Panc1 (cell line): Measurements from ENCODE around the gene EDDM13. TPM values are rescaled to one million over a fixed set of nuclear protein-coding genes. Genes with fewer than 3 reads are reported as not detected.
"Not testable (repeated sequence)": the region's sequence is repeated elsewhere in the genome, so short reads cannot be mapped to it uniquely, and the experiment has no call there.

ENCODE experiments used
- ATAC-seq: fragments of 200-7000 bp; cut with Tn5 transposase; 2 replicates; pipeline ENCODE4 v1.9.1; 2020; ENCODE audit warnings: mild to moderate bottlenecking, moderate library complexity
- BruUV-seq: library from RNA; stranded (reverse); fragments of 400-500 nt; replicated peaks from 2 replicates; lab custom pipeline; 2021; lab: Mats Ljungman, UMichigan
- CTCF ChIA-PET: fragments of 300-600 bp; sonication (Branson Sonifier 250); formaldehyde crosslinking; loops from one replicate; lab custom pipeline; 2022; ENCODE audit warnings: antibody characterized with exemption; lab: Charles Lee
- POLR2A ChIA-PET: fragments of 300-600 bp; sonication (Branson Sonifier 250); formaldehyde crosslinking; loops from one replicate; lab custom pipeline; 2022; ENCODE audit warnings: antibody characterized with exemption; lab: Charles Lee
- DNase-seq: peaks from one replicate; pipeline ENCODE4 v3.0.0-alpha.2; 2010; ENCODE audit warnings: low read depth, low spot score
- H3K27ac ChIP-seq: 2 replicates; pipeline ENCODE4 v1.5.1; 2011; ENCODE audit warnings: mild to moderate bottlenecking, low read length, inconsistent platforms
- H3K27me3 ChIP-seq: fragments of 200-500 bp; sonication (Bioruptor generic); 2 replicates; pipeline ENCODE4 v1.6.0; 2014; ENCODE audit warnings: low read length, inconsistent platforms; ENCODE audit not compliant: control insufficient read depth, insufficient read depth
- H3K36me3 ChIP-seq: fragments of 200-500 bp; sonication (Bioruptor generic); 2 replicates; pipeline ENCODE4 v1.5.1; 2014; ENCODE audit warnings: inconsistent platforms, mild to moderate bottlenecking, low read length, moderate library complexity; ENCODE audit not compliant: control insufficient read depth, insufficient read depth
- H3K4me1 ChIP-seq: 2 replicates; pipeline ENCODE4 v1.5.1; 2011; ENCODE audit warnings: inconsistent platforms, mild to moderate bottlenecking, low read length, moderate library complexity; ENCODE audit not compliant: control insufficient read depth, insufficient read depth
- H3K4me3 ChIP-seq, 2 experiments: 2 replicates each; pipeline ENCODE4 v1.5.1; 2011 to 2012; ENCODE audit warnings: low read depth in 2 of 2, low read length in 2 of 2, mild to moderate bottlenecking in 2 of 2, inconsistent platforms in 1 of 2, moderate library complexity in 1 of 2
- H3K9me3 ChIP-seq: fragments of 200-500 bp; sonication (Bioruptor generic); 2 replicates; pipeline ENCODE4 v1.5.1; 2014; ENCODE audit warnings: low read depth, mild to moderate bottlenecking, inconsistent platforms, low read length, moderate library complexity; ENCODE audit not compliant: control insufficient read depth, insufficient read depth
- CTCF ChIP-seq: fragments of 450-650 bp; IDR thresholded peaks from 2 replicates; pipeline ENCODE4 v1.5.1; 2017; ENCODE audit warnings: mild to moderate bottlenecking
- REST ChIP-seq, 2 experiments: IDR thresholded peaks; 2 replicates each; pipeline ENCODE4 v1.6.1; 2011 to 2012; ENCODE audit warnings: low read depth in 2 of 2, control low read depth in 1 of 2, low read length in 1 of 2, mild to moderate bottlenecking in 1 of 2, moderate library complexity in 1 of 2; ENCODE audit not compliant: insufficient read depth in 1 of 2
- TCF7L2 ChIP-seq: IDR thresholded peaks from 2 replicates; pipeline ENCODE4 v1.6.1; 2011; ENCODE audit warnings: mild to moderate bottlenecking, low read depth, low read length, inconsistent platforms
- in situ Hi-C: cut with HindIII; loops from 2 replicates; pipeline ENCODE4 v1.10.0; 2016; ENCODE audit warnings: low sequenced_read_pairs, low pct_unique_long_range_greater_than_20kb
- intact Hi-C: fragments of 100-400 bp; cut with micrococcal nuclease; formaldehyde crosslinking; loops from one replicate; pipeline ENCODE4 v1.10.0; 2022; ENCODE audit not compliant: unreplicated experiment
- total RNA-seq: library from RNA; stranded (reverse); gene quantifications from one replicate; pipeline ENCODE4 v1.2.1, GENCODE V29; 2021; ENCODE audit not compliant: unreplicated experiment

The EDDM13 gene
- total RNA-seq, 1 experiment from 2014 or later, result not detected

DNA sequence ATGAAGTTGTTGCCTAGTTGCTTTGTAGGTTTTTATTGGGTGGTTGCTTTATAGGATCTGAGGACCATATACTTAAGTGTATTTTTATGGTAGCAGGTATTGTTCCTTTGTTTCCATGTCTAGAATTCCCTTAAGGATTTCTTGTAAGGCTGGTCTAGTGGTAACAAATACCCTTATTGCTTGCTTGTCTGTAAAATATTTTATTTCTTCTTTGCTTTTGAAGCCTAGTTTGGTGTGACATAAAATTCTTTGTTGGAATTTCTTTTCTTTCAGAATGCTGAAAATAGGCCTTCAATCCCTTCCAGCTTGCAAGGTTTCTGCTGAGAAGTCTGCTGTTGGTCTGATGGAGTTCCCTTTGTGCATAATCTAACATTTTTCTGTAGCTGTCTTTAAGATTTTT is 60.1 kb downstream of the EDDM13 start:
- DNase-seq (no peak), ATAC-seq (no peak)
- Histone ChIP-seq H3K36me3 (no peaks in the 10 kb centered on the region), H3K4me3 (no peak overlapping the region), H3K4me1 (no peaks in the 10 kb centered on the region), H3K9me3 (no peaks in the 10 kb centered on the region), H3K27ac (no peak overlapping the region), H3K27me3 (no peaks in the 10 kb centered on the region)
- no TSS peak for BruUV-seq
- in situ Hi-C loops (no loop called here), intact Hi-C loops (loop anchor here (1.0 to 5.0 kb wide), 2 partner anchors 79 to 265 kb away; no protein-coding TSS in a partner anchor)
- POLR2A ChIA-PET, result interaction anchor here (1.1 kb wide), 1 partner anchor 79 kb away, joined by 3 read pairs; no protein-coding TSS in a partner anchor
- TF ChIP-seq TCF7L2 (no peak), REST (IDR thresholded peaks at IDR 0.05; ENCODE audit: insufficient read depth in 1 of 2, low read depth in 2 of 2, low read length in 1 of 2) (no peak), CTCF (no peak)
- CTCF ChIA-PET, result interaction anchor here (0.5 to 2.7 kb wide), 7 partner anchors 23 to 266 kb away, joined by 3 to 128 read pairs (median 15); no protein-coding TSS in a partner anchor

GRCh38 chr19:56333506-56333905 is 61.0 kb downstream of the EDDM13 start:
- TF ChIP-seq TCF7L2 (no peak), CTCF (peak; percentile 77; the same call in 1 of the 2 replicates)
- Histone ChIP-seq H3K4me3 (no peak overlapping the region), H3K27ac (no peak overlapping the region), H3K27me3 (peaks cover 3% of the 10 kb centered on the region; the same call in 1 of the 2 replicates), H3K9me3 (no peaks in the 10 kb centered on the region), H3K36me3 (no peaks in the 10 kb centered on the region), H3K4me1 (no peaks in the 10 kb centered on the region)
- intact Hi-C loops (loop anchor here (1.0 to 5.0 kb wide), 2 partner anchors 80 to 266 kb away; no protein-coding TSS in a partner anchor), in situ Hi-C loops (no loop called here)
- ATAC-seq (peak; percentile 96), DNase-seq (no peak)
- POLR2A ChIA-PET, result interaction anchor here (0.5 to 1.1 kb wide), 3 partner anchors 19 to 377 kb away, joined by 3 to 5 read pairs (median 3); no protein-coding TSS in a partner anchor
- CTCF ChIA-PET, result interaction anchor here (0.5 to 2.7 kb wide), 22 partner anchors 14 to 358 kb away, joined by 3 to 128 read pairs (median 5); partner anchors contain the start of gene ZSCAN5A
- no TSS peak for BruUV-seq

DNA sequence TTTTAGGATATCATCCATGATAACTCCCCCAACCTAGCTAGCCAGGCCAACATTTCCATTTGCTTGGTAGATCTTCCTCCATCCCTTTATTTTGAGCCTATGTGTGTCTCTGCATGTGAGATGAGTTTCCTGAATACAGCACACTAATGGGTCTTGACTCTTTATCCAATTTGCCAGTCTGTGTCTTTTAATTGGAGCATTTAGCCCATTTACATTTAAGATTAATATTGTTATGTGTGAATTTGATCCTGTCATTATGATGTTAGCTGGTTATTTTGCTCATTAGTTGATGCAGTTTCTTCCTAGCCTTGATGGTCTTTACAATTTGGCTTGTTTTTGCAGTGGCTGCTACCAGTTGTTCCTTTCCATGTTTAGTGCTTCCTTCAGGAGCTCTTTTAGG is 62.8 kb downstream of the EDDM13 start:
- H3K4me3 ChIP-seq, BruUV-seq, H3K36me3 ChIP-seq, in situ Hi-C loops, DNase-seq, H3K4me1 ChIP-seq, H3K27me3 ChIP-seq, ATAC-seq, H3K9me3 ChIP-seq, H3K27ac ChIP-seq, intact Hi-C loops, POLR2A ChIA-PET: not testable (repeated sequence)
- CTCF ChIA-PET, result interaction anchor here (2.7 kb wide), 1 partner anchor 82 kb away, joined by 128 read pairs; no protein-coding TSS in a partner anchor

GRCh38 chr19:56337077-56337476 is 64.5 kb downstream of the EDDM13 start:
- H3K27ac ChIP-seq, DNase-seq, H3K27me3 ChIP-seq, ATAC-seq, BruUV-seq, H3K4me1 ChIP-seq, CTCF ChIA-PET, intact Hi-C loops, H3K4me3 ChIP-seq, in situ Hi-C loops, H3K36me3 ChIP-seq: not testable (repeated sequence)
- POLR2A ChIA-PET, result interaction anchor here (0.6 kb wide), 1 partner anchor 138 kb away, joined by 5 read pairs; no protein-coding TSS in a partner anchor
- peaks cover 17% of the 10 kb centered on the region; the same call in 1 of the 2 replicates for H3K9me3 ChIP-seq

GRCh38 chr19:56339031-56339430 is 66.5 kb downstream of the EDDM13 start:
- H3K27ac ChIP-seq, H3K4me3 ChIP-seq, ATAC-seq, H3K4me1 ChIP-seq, BruUV-seq, CTCF ChIA-PET, POLR2A ChIA-PET, DNase-seq, H3K27me3 ChIP-seq, H3K36me3 ChIP-seq, in situ Hi-C loops, intact Hi-C loops: not testable (repeated sequence)
- peaks cover 26% of the 10 kb centered on the region; the same call in 1 of the 2 replicates for H3K9me3 ChIP-seq
